B cell (primary cell): Measurements from ENCODE around the gene DNAJC6. TPM values are rescaled to one million over a fixed set of nuclear protein-coding genes. Genes with fewer than 3 reads are reported as not detected.

Experiments
- ATAC-seq: fragments of 200-7000 bp; cut with Tn5 transposase; one replicate; pipeline ENCODE4 v1.10.0; 2021; ENCODE audit warnings: low read depth, mild to moderate bottlenecking, moderate number of reproducible peaks, moderate library complexity
- CTCF ChIA-PET: fragments of 350-600 bp; sonication (Branson Sonifier 250); formaldehyde crosslinking; loops from one replicate; lab custom pipeline; 2021; ENCODE audit warnings: antibody characterized with exemption, inconsistent platforms; lab: Charles Lee
- POLR2A ChIA-PET: fragments of 350-600 bp; sonication (Branson Sonifier 250); formaldehyde crosslinking; loops from one replicate; lab custom pipeline; 2021; ENCODE audit warnings: antibody characterized with exemption; lab: Charles Lee
- DNase-seq: peaks from one replicate; pipeline ENCODE4 v3.0.0; 2013
- H2AFZ ChIP-seq: 2 replicates; pipeline ENCODE4 v1.6.1; 2012; ENCODE audit warnings: mild to moderate bottlenecking, low read depth, low read length; ENCODE audit not compliant: insufficient read depth, poor library complexity, severe bottlenecking
- H3K27ac ChIP-seq, 2 donors: 1 replicate in 1 of 2; 2 replicates in 1 of 2; pipeline ENCODE4 v1.5.1; 2012 to 2013; ENCODE audit warnings: low read length in 2 of 2, mild to moderate bottlenecking in 2 of 2, moderate library complexity in 1 of 2
- H3K27me3 ChIP-seq, 4 experiments: fragments of 200-600 bp in 1 of 4; sonication (generic) in 1 of 4; replicated peaks in 1 of 4; 1 replicate in 2 of 4; 2 replicates in 2 of 4; pipeline versions ENCODE4 v1.6.1 to v1.7.0; 2013 to 2016; ENCODE audit warnings: low read length in 3 of 4, mild to moderate bottlenecking in 2 of 4, mixed read lengths in 1 of 4, moderate library complexity in 1 of 4; ENCODE audit not compliant: insufficient read depth in 4 of 4, control insufficient read depth in 3 of 4; ENCODE audit errors: control extremely low read depth in 1 of 4
- H3K36me3 ChIP-seq, 2 experiments: replicated peaks in 1 of 2; 1 replicate in 1 of 2; 2 replicates in 1 of 2; pipeline versions ENCODE4 v1.6.1 to v1.7.1; 2013; ENCODE audit warnings: low read length in 1 of 2; ENCODE audit not compliant: insufficient read depth in 2 of 2, control insufficient read depth in 1 of 2; ENCODE audit errors: control extremely low read depth in 1 of 2, extremely low read depth in 1 of 2
- H3K4me1 ChIP-seq, 2 donors: fragments of 200-600 bp in 1 of 2; sonication (generic) in 1 of 2; 1 replicate in 1 of 2; 2 replicates in 1 of 2; pipeline versions ENCODE4 v1.5.1 to v1.6.1; 2013 to 2017; ENCODE audit warnings: low read length in 2 of 2; ENCODE audit not compliant: control insufficient read depth in 2 of 2, insufficient read depth in 2 of 2
- H3K4me2 ChIP-seq: replicated peaks from 2 replicates; pipeline ENCODE3; 2012; ENCODE audit warnings: mild to moderate bottlenecking, low read depth, low read length; ENCODE audit not compliant: poor library complexity, severe bottlenecking
- H3K4me3 ChIP-seq, 5 experiments: fragments of 200-600 bp in 1 of 5; sonication (generic) in 1 of 5; 1 replicate in 3 of 5; 2 replicates in 2 of 5; pipeline versions ENCODE4 v1.5.1 to v1.7.0; 2011 to 2016; ENCODE audit warnings: low read length in 4 of 5, mild to moderate bottlenecking in 4 of 5, low read depth in 2 of 5, control low read depth in 1 of 5, moderate library complexity in 1 of 5; ENCODE audit not compliant: insufficient read depth in 1 of 5; ENCODE audit errors: control extremely low read depth in 1 of 5, extremely low read depth in 1 of 5
- H3K79me2 ChIP-seq: fragments of 200-600 bp; sonication (generic); one replicate; pipeline ENCODE4 v1.6.0; 2016; ENCODE audit warnings: low read length; ENCODE audit not compliant: control insufficient read depth, insufficient read depth
- H3K9ac ChIP-seq: fragments of 200-600 bp; sonication (generic); 2 replicates; pipeline ENCODE4 v1.6.1; 2017; ENCODE audit warnings: mild to moderate bottlenecking, low read length, moderate library complexity
- H3K9me3 ChIP-seq, 3 donors: one replicate each; pipeline versions ENCODE4 v1.6.1 to v1.7.1; 2013; ENCODE audit warnings: low read length in 2 of 3; ENCODE audit not compliant: control insufficient read depth in 2 of 3, insufficient read depth in 1 of 3; ENCODE audit errors: control extremely low read depth in 1 of 3
- H4K20me1 ChIP-seq: 2 replicates; pipeline ENCODE4 v1.6.0; 2012; ENCODE audit warnings: mild to moderate bottlenecking, low read length; ENCODE audit not compliant: insufficient read depth, control insufficient read depth, poor library complexity, severe bottlenecking
- H3K27ac Mint-ChIP-seq: one replicate; pipeline ENCODE4 v1.8.0; 2021; ENCODE audit warnings: mixed read lengths
- H3K27me3 Mint-ChIP-seq: one replicate; pipeline ENCODE4 v1.8.0; 2021; ENCODE audit warnings: mixed read lengths
- H3K4me1 Mint-ChIP-seq: one replicate; pipeline ENCODE4 v1.8.0; 2021; ENCODE audit warnings: mixed read lengths
- H3K4me3 Mint-ChIP-seq: one replicate; pipeline ENCODE4 v1.8.0; 2021; ENCODE audit warnings: mixed read lengths
- H3K9me3 Mint-ChIP-seq: one replicate; pipeline ENCODE4 v1.8.0; 2022; ENCODE audit warnings: mixed read lengths; ENCODE audit not compliant: insufficient read depth
- EZH2 ChIP-seq: IDR thresholded peaks from 2 replicates; pipeline ENCODE4 v1.6.1; 2012; ENCODE audit warnings: borderline replicate concordance, low read depth, mild to moderate bottlenecking, moderate library complexity, low read length; ENCODE audit not compliant: insufficient read depth, poor library complexity, severe bottlenecking
- WGBS: methylation state at CpG from one replicate; pipeline ENCODE4 v1.1.5; 2013; ENCODE audit warnings: missing lambda C conversion rate; ENCODE audit not compliant: insufficient coverage; 5-methylcytosine and 5-hydroxymethylcytosine counted together
- intact Hi-C: fragments of 100-400 bp; cut with micrococcal nuclease; formaldehyde crosslinking; loops from one replicate; pipeline ENCODE4 v1.10.0; 2022
- polyA plus RNA-seq: library from polyadenylated mRNA; depleted of rRNA; stranded (reverse); fragments of >200 nt; gene quantifications from 2 replicates; pipeline ENCODE4 v1.2.3, GENCODE V29; 2012
- total RNA-seq, 2 donors: library from RNA; stranded (reverse); fragments of 120-200 nt in 1 of 2; gene quantifications; 1 replicate in 1 of 2; 2 replicates in 1 of 2; pipeline versions ENCODE4 v1.2.3 to v1.2.4, GENCODE V29; 2013 to 2022
- TF ChIP-seq, protein P1 (sequence below): fragments of 200-600 bp; IDR thresholded peaks from one replicate; pipeline ENCODE4 v1.8.0; 2022; ENCODE audit warnings: antibody characterized with exemption, mild to moderate bottlenecking

DNAJC6 gene
- total and polyA plus RNA-seq, 2 donors (not counting 1 experiment from before 2014, with no cell fraction given) = 0.12 to 0.69 TPM

DNA sequence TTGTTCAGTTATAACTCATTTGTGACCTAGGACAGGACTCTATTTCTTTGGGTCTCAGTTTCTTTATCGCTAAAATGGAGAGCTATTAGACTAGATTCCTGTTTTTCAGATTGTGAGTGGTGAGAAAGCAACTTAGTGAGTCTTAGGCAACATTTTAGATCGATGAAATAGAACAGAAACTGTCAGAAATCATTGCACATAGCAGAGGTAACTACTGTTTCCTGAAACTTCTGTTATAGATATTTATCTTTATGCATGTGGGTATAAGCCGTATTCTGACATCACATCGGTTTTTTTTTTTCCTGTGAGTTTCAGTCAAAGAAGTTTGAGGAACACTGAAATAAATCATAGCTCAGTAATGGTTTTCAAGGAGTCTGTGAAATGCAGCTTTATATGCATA is 42.1 kb upstream of the DNAJC6 start:
- 100% methylated on average over 1 of the region's 4 CpGs for WGBS
- peaks cover 16 to 19% of the 10 kb centered on the region in 2 donors for H3K4me1 ChIP-seq

DNA sequence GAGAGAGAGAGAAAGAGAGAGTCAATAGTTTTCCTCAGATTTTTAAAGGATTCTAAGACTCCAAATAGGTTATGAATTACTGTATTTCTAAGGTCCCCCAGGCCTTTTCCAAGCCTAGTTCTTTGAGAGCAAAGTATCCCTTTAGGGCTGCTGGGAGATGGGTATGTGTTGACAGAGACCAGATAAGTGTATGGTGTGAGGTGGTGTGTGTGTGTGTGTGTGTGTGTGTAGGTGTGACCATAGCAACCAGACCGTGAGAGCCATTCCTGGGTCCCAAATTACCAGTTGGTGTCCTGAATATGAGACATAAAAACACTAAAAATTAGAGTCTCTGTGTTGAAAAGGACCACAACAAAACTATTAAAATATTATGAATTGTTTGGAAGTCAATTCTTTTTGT is 41.7 kb upstream of the DNAJC6 start:
- H3K4me1 Mint-ChIP-seq = peaks cover 21% of the 10 kb centered on the region
- H3K36me3 ChIP-seq = no peaks in the 10 kb centered on the region

More for the DNA sequence above, 42.1 kb upstream of the DNAJC6 start:
- H4K20me1 ChIP-seq = no peaks in the 10 kb centered on the region
- H3K4me3 Mint-ChIP-seq = peak overlapping the region; percentile 16
- H3K36me3 ChIP-seq = no peaks in the 10 kb centered on the region
- H3K4me2 ChIP-seq = no peak overlapping the region
- no peaks in the 10 kb centered on the region for H3K79me2 ChIP-seq
- peaks cover 0 to 37% (median 27%) of the 10 kb centered on the region in 4 experiments for H3K27me3 ChIP-seq
- no peak overlapping the region for H3K27ac ChIP-seq
- CTCF ChIA-PET = no interaction called here
- peaks cover 0 to 3% (median 0%) of the 10 kb centered on the region in 3 donors for H3K9me3 ChIP-seq
- H3K9ac ChIP-seq = no peak overlapping the region
- H3K4me1 Mint-ChIP-seq = peaks cover 21% of the 10 kb centered on the region
- no peak overlapping the region for H2AFZ ChIP-seq
- intact Hi-C loops = no loop called here
- no peaks in the 10 kb centered on the region for H3K9me3 Mint-ChIP-seq
- H3K4me3 ChIP-seq = no peak overlapping the region
- no peak for TF ChIP-seq EZH2
- TF ChIP-seq, protein P1, sequence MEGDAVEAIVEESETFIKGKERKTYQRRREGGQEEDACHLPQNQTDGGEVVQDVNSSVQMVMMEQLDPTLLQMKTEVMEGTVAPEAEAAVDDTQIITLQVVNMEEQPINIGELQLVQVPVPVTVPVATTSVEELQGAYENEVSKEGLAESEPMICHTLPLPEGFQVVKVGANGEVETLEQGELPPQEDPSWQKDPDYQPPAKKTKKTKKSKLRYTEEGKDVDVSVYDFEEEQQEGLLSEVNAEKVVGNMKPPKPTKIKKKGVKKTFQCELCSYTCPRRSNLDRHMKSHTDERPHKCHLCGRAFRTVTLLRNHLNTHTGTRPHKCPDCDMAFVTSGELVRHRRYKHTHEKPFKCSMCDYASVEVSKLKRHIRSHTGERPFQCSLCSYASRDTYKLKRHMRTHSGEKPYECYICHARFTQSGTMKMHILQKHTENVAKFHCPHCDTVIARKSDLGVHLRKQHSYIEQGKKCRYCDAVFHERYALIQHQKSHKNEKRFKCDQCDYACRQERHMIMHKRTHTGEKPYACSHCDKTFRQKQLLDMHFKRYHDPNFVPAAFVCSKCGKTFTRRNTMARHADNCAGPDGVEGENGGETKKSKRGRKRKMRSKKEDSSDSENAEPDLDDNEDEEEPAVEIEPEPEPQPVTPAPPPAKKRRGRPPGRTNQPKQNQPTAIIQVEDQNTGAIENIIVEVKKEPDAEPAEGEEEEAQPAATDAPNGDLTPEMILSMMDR = no peak
- ATAC-seq = no peak
- H3K27me3 Mint-ChIP-seq = peaks cover 52% of the 10 kb centered on the region
- POLR2A ChIA-PET = no interaction called here
- H3K27ac Mint-ChIP-seq = no peak overlapping the region
- DNase-seq = no peak

More for the DNA sequence above, 41.7 kb upstream of the DNAJC6 start:
- peaks cover 0 to 3% (median 0%) of the 10 kb centered on the region in 3 donors for H3K9me3 ChIP-seq
- no peak overlapping the region for H3K4me3 ChIP-seq
- intact Hi-C loops = no loop called here
- no peak overlapping the region for H2AFZ ChIP-seq
- ATAC-seq (no peak), DNase-seq (no peak)
- ChIA-PET POLR2A (no interaction called here), CTCF (no interaction called here)
- H3K4me2 ChIP-seq = no peak overlapping the region
- H3K4me1 ChIP-seq = peaks cover 16 to 19% of the 10 kb centered on the region in 2 donors
- H3K27me3 ChIP-seq = peaks cover 0 to 36% (median 27%) of the 10 kb centered on the region in 4 experiments
- Mint-ChIP-seq H3K9me3 (no peaks in the 10 kb centered on the region), H3K4me3 (no peak overlapping the region), H3K27me3 (peaks cover 53% of the 10 kb centered on the region), H3K27ac (no peak overlapping the region)
- H3K79me2 ChIP-seq = no peaks in the 10 kb centered on the region
- H3K27ac ChIP-seq = no peak overlapping the region
- no CpG with 5 or more reads among the region's 1 CpG for WGBS
- TF ChIP-seq, protein P1 = no peak
- no peak for TF ChIP-seq EZH2
- no peak overlapping the region for H3K9ac ChIP-seq
- no peaks in the 10 kb centered on the region for H4K20me1 ChIP-seq
